ENCODE data around the gene NINJ1.

- TF ChIP-seq CTCF (IDR thresholded peaks at IDR 0.05): no peak
- no peak for TF ChIP-seq POLR2A (IDR thresholded peaks at IDR 0.05)
Observed at GRCh38 chr9:93105620-93106019, 28.4 kb downstream of the NINJ1 start.

Data from lower leg skin (tissue), 3 donors.